ENCODE results near the gene ZNF608. TPM values are rescaled to one million over a fixed set of nuclear protein-coding genes. Genes with fewer than 3 reads are reported as not detected.

ZNF608 gene
- total RNA-seq, 2 experiments from 2014 or later, result 22.6 to 58.8 TPM

- peaks cover 99% of the 10 kb centered on the region for H3K79me2 ChIP-seq (ENCODE audit: insufficient read depth, low read depth, low read length)
- no peaks in the 10 kb centered on the region for H3K9me3 ChIP-seq (ENCODE audit: low read length)
- H2AFZ ChIP-seq (ENCODE audit: low read length), result no peak overlapping the region; the same call in 1 of the 2 replicates
- H3K4me2 ChIP-seq (ENCODE audit: low read length), result peak overlapping the region; percentile 95
- CTCF ChIA-PET (ENCODE audit: unreplicated experiment), result interaction anchor here (0.6 kb wide), 2 partner anchors 68 kb away, joined by 3 read pairs; no protein-coding TSS in a partner anchor
- peaks cover 82% of the 10 kb centered on the region for H3K4me1 ChIP-seq (ENCODE audit: insufficient read depth, low read length, poor library complexity, severe bottlenecking)
- H3K36me3 ChIP-seq (ENCODE audit: insufficient read depth, low read length), result peaks cover 6% of the 10 kb centered on the region
- no peaks in the 10 kb centered on the region for H4K20me1 ChIP-seq (ENCODE audit: insufficient read depth, low read length)
- BruUV-seq (replicated peaks), result no TSS peak
- POLR2A ChIA-PET, result interaction anchor here (0.6 to 10.5 kb wide), 18 partner anchors 9 to 394 kb away, joined by 3 to 121 read pairs (median 8); no protein-coding TSS in a partner anchor
- H3K9me2 ChIP-seq (ENCODE audit: insufficient read depth, low read length), result no peaks in the 10 kb centered on the region
- H3K4me3 ChIP-seq (ENCODE audit: low read depth, low read length, poor library complexity, severe bottlenecking), result peak overlapping the region; percentile 61
- no peak for DNase-seq (ENCODE audit: low spot score)
- intact Hi-C loops (cut with micrococcal nuclease; ENCODE audit: unreplicated experiment), result no loop called here
- TF ChIP-seq, protein P1, sequence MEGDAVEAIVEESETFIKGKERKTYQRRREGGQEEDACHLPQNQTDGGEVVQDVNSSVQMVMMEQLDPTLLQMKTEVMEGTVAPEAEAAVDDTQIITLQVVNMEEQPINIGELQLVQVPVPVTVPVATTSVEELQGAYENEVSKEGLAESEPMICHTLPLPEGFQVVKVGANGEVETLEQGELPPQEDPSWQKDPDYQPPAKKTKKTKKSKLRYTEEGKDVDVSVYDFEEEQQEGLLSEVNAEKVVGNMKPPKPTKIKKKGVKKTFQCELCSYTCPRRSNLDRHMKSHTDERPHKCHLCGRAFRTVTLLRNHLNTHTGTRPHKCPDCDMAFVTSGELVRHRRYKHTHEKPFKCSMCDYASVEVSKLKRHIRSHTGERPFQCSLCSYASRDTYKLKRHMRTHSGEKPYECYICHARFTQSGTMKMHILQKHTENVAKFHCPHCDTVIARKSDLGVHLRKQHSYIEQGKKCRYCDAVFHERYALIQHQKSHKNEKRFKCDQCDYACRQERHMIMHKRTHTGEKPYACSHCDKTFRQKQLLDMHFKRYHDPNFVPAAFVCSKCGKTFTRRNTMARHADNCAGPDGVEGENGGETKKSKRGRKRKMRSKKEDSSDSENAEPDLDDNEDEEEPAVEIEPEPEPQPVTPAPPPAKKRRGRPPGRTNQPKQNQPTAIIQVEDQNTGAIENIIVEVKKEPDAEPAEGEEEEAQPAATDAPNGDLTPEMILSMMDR (conservative IDR thresholded peaks at IDR 0.05; ENCODE audit: low read length), result no peak
- TF ChIP-seq EZH2phosphoT487 (IDR thresholded peaks at IDR 0.05; ENCODE audit: borderline replicate concordance, low read depth, low read length), result no peak
- H3K27ac ChIP-seq (ENCODE audit: low read depth, low read length, poor library complexity, severe bottlenecking), result peak overlapping the region; percentile 71
These were observed 25.8 kb downstream of the ZNF608 start for GRCh38 chr5:124720593-124720992.

DNA sequence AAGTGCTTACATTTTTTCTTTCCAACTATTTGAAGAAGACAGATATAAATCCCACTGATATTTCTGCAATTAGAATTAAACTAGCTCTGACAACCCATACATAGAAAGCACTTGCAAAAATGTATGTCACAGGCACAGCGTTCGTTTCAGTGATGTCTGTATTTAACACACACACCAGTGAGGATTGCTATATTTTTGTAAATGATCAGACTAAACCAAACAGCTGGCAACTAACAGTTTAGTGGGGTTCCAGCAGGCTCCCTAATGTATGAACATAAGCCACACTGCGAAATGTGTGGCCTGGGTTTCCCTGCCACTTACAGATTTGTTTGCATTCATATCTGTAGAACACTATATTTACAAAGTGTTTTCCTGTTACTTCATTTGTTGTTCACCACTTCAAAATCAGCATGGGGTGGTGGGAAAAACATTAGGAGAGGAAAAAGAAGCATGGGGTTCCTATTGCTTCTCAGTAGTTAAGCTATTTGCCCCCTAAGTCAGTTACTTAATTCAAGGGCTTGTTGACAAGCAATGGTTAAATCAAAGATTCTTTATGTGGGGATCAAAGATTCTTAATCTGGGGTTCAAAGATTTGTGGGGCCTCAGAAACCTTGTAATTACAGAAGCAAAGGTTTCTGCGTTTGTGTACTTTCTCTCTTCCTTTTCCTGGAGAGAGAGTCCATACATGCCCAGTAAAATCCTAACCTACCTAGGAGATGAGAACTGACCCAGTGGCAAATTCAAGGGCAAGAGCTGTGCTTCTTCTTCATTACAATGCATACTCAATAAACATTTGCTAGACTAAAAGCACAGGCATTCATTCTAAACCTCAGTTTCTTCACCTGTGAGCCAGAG is 27.1 kb downstream of the ZNF608 start:
- POLR2A ChIA-PET, result interaction anchor here (0.6 to 10.5 kb wide), 19 partner anchors 8 to 200 kb away, joined by 3 to 121 read pairs (median 10); no protein-coding TSS in a partner anchor
- Histone ChIP-seq H3K9me3 (ENCODE audit: low read length) (no peaks in the 10 kb centered on the region), H3K36me3 (ENCODE audit: insufficient read depth, low read length) (peaks cover 6% of the 10 kb centered on the region), H3K4me3 (ENCODE audit: low read depth, low read length, poor library complexity, severe bottlenecking) (peak overlapping the region; percentile 61), H4K20me1 (ENCODE audit: insufficient read depth, low read length) (no peaks in the 10 kb centered on the region), H3K4me2 (ENCODE audit: low read length) (peak overlapping the region; percentile 95), H3K9me2 (ENCODE audit: insufficient read depth, low read length) (no peaks in the 10 kb centered on the region), H3K79me2 (ENCODE audit: insufficient read depth, low read depth, low read length) (peaks cover 99% of the 10 kb centered on the region), H2AFZ (ENCODE audit: low read length) (no peak overlapping the region; the same call in 1 of the 2 replicates), H3K4me1 (ENCODE audit: insufficient read depth, low read length, poor library complexity, severe bottlenecking) (peaks cover 86% of the 10 kb centered on the region), H3K27ac (ENCODE audit: low read depth, low read length, poor library complexity, severe bottlenecking) (peak overlapping the region; percentile 71)
- CTCF ChIA-PET (ENCODE audit: unreplicated experiment), result interaction anchor here (1.1 to 1.6 kb wide), 3 partner anchors 10 to 13 kb away, joined by 3 to 4 read pairs (median 3); no protein-coding TSS in a partner anchor
- TF ChIP-seq EZH2phosphoT487 (IDR thresholded peaks at IDR 0.05; ENCODE audit: borderline replicate concordance, low read depth, low read length), result no peak
- DNase-seq (ENCODE audit: low spot score), result no peak
- no TSS peak for BruUV-seq (replicated peaks)
- intact Hi-C loops (cut with micrococcal nuclease; ENCODE audit: unreplicated experiment), result no loop called here

- intact Hi-C loops (cut with micrococcal nuclease; ENCODE audit: unreplicated experiment), result no loop called here
- Histone ChIP-seq H3K4me1 (ENCODE audit: insufficient read depth, low read length, poor library complexity, severe bottlenecking) (peaks cover 88% of the 10 kb centered on the region), H3K9me3 (ENCODE audit: low read length) (no peaks in the 10 kb centered on the region), H3K36me3 (ENCODE audit: insufficient read depth, low read length) (peaks cover 6% of the 10 kb centered on the region), H3K27ac (ENCODE audit: low read depth, low read length, poor library complexity, severe bottlenecking) (peak overlapping the region; percentile 71), H3K4me3 (ENCODE audit: low read depth, low read length, poor library complexity, severe bottlenecking) (peak overlapping the region; percentile 61), H3K9me2 (ENCODE audit: insufficient read depth, low read length) (no peaks in the 10 kb centered on the region), H3K4me2 (ENCODE audit: low read length) (peak overlapping the region; percentile 95), H2AFZ (ENCODE audit: low read length) (no peak overlapping the region), H3K79me2 (ENCODE audit: insufficient read depth, low read depth, low read length) (peaks cover 99% of the 10 kb centered on the region), H4K20me1 (ENCODE audit: insufficient read depth, low read length) (no peaks in the 10 kb centered on the region)
- TF ChIP-seq EZH2phosphoT487 (IDR thresholded peaks at IDR 0.05; ENCODE audit: borderline replicate concordance, low read depth, low read length), result no peak
- TF ChIP-seq, protein P1 (conservative IDR thresholded peaks at IDR 0.05; ENCODE audit: low read length), result no peak
- no TSS peak for BruUV-seq (replicated peaks)
- ChIA-PET CTCF (ENCODE audit: unreplicated experiment) (interaction anchor here (1.1 to 1.6 kb wide), 2 partner anchors 11 to 14 kb away, joined by 3 to 4 read pairs; no protein-coding TSS in a partner anchor), POLR2A (interaction anchor here (0.6 to 10.5 kb wide), 17 partner anchors 9 to 1885 kb away, joined by 3 to 121 read pairs (median 9); no protein-coding TSS in a partner anchor)
- DNase-seq (ENCODE audit: low spot score), result no peak
These were observed 28.1 kb downstream of the ZNF608 start for GRCh38 chr5:124718380-124718789.
